ENCODE results near the gene TMED4. TPM values are rescaled to one million over a fixed set of nuclear protein-coding genes. Genes with fewer than 3 reads are reported as not detected.
A peak's percentile ranks its signal among the peaks of the same experiment; 100 is the strongest.

TMED4 gene
- total and polyA plus RNA-seq, 2 of the 13 experiments (the other 11 are each of a cell fraction or from before 2014, with no cell fraction given) = 81.4 to 109 TPM

DNA sequence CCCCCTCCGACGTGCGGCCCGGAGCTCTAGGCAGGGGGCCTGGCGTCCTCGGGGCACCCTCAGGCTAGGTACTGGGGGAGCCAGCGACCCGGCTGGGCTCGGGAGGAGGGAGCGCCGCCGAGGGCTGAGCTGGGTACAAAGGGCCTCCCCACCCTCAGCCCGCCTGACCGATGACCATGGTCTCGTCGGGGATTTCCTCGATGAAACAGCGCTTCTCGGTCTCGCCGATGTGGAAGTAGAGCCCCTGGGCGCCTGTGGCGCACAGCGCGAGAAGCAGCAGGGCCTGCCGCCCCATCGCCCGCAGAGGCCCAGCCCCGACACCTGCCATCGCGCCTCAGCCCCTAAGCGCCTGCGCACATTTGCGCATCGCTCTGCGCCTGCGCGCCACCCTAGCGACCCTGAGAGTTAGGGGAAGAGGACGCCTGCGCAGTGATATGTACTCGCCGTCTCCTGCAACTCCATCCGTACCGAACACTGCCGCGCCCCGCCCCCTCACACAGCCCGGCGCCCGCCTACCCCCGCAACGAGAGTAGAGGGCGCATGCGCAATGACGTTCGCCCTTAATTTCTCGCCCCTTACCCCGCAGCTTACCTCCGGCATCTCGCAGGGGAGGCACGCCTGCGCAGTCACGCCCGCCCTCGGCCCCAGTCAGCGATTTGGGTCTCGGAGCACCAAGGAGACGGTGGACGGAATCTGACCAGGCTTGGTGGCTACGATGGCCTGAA is at the start of gene TMED4 (continued):
- TF ChIP-seq ZNF790 (CRISPR knock-in tag; IDR thresholded peaks at IDR 0.05; ENCODE audit: borderline replicate concordance) (no peak), HOXA5 (CRISPR knock-in tag; IDR thresholded peaks at IDR 0.05) (peak; percentile 84), ZNF101 (CRISPR knock-in tag; IDR thresholded peaks at IDR 0.05; ENCODE audit: borderline replicate concordance, low read depth) (no peak), ARNT2 (CRISPR knock-in tag; IDR thresholded peaks at IDR 0.05; ENCODE audit: low read depth) (0 out of 2 replicates have a peak, but pooled peaks have one; percentile 55), PHF21A (CRISPR knock-in tag; IDR thresholded peaks at IDR 0.05) (no peak; the same call in 1 of the 2 replicates), HMG20B (CRISPR knock-in tag; conservative IDR thresholded peaks at IDR 0.05) (no peak), MAFG (CRISPR knock-in tag; IDR thresholded peaks at IDR 0.05) (no peak), SMARCE1 (IDR thresholded peaks at IDR 0.05; ENCODE audit: borderline replicate concordance) (no peak), ZNF549 (CRISPR knock-in tag; IDR thresholded peaks at IDR 0.05) (no peak), ATF1 (CRISPR knock-in tag; IDR thresholded peaks at IDR 0.05) (no peak), SETDB1 (CRISPR knock-in tag; IDR thresholded peaks at IDR 0.05; ENCODE audit: borderline replicate concordance) (no peak), ZNF749 (CRISPR knock-in tag; IDR thresholded peaks at IDR 0.05; ENCODE audit: borderline replicate concordance) (0 out of 2 replicates have a peak, but pooled peaks have one; percentile 71), KDM3A (CRISPR knock-in tag; IDR thresholded peaks at IDR 0.05; ENCODE audit: low read depth) (peak; percentile 53; the same call in 1 of the 2 replicates), ZFP82 (CRISPR knock-in tag; IDR thresholded peaks at IDR 0.05; ENCODE audit: borderline replicate concordance) (no peak; the same call in 1 of the 2 replicates), ZBTB3 (CRISPR knock-in tag; IDR thresholded peaks at IDR 0.05; ENCODE audit: borderline replicate concordance, low read depth) (no peak), FOSL1 (CRISPR knock-in tag; IDR thresholded peaks at IDR 0.05; ENCODE audit: borderline replicate concordance) (no peak), TOPORS (CRISPR knock-in tag; IDR thresholded peaks at IDR 0.05) (0 out of 2 replicates have a peak, but pooled peaks have one; percentile 73), ZNF589 (CRISPR knock-in tag; conservative IDR thresholded peaks at IDR 0.05) (no peak), SMYD3 (CRISPR knock-in tag; IDR thresholded peaks at IDR 0.05) (no peak), XRCC5 (optimal IDR thresholded peaks at IDR 0.05; ENCODE audit: low read length) (peak; percentile 47), ZFP37 (CRISPR knock-in tag; IDR thresholded peaks at IDR 0.05; ENCODE audit: borderline replicate concordance) (0 out of 2 replicates have a peak, but pooled peaks have one; percentile 57), ZNF432 (CRISPR knock-in tag; IDR thresholded peaks at IDR 0.05; ENCODE audit: borderline replicate concordance) (no peak), XBP1 (CRISPR knock-in tag; IDR thresholded peaks at IDR 0.05) (0 out of 2 replicates have a peak, but pooled peaks have one; percentile 38), NPAS2 (CRISPR knock-in tag; IDR thresholded peaks at IDR 0.05; ENCODE audit: borderline replicate concordance) (no peak), ZNF543 (CRISPR knock-in tag; IDR thresholded peaks at IDR 0.05) (no peak), SIN3A (IDR thresholded peaks at IDR 0.05; ENCODE audit: borderline replicate concordance, low read depth, low read length) (no peak), GATAD2A (CRISPR knock-in tag; IDR thresholded peaks at IDR 0.05) (peak; percentile 11), ZSCAN9 (CRISPR knock-in tag; IDR thresholded peaks at IDR 0.05; ENCODE audit: borderline replicate concordance) (no peak; the same call in 1 of the 2 replicates), SRSF4 (IDR thresholded peaks at IDR 0.05; ENCODE audit: low read depth, low read length, poor library complexity, severe bottlenecking) (no peak), PTBP1 (IDR thresholded peaks at IDR 0.05; ENCODE audit: low read depth, low read length, poor library complexity, severe bottlenecking) (no peak), ZBTB20 (CRISPR knock-in tag; IDR thresholded peaks at IDR 0.05; ENCODE audit: borderline replicate concordance, low read depth) (no peak), TP53 (CRISPR knock-in tag; conservative IDR thresholded peaks at IDR 0.05) (peak; percentile 40; the same call in 1 of the 2 replicates)
